Lower leg skin (tissue), 3 donors: ENCODE data around the gene FAM13A.

Source experiments
- CTCF ChIP-seq, 3 donors: fragments of 450-650 bp; IDR thresholded peaks; one replicate each; pipeline ENCODE4 v1.5.1; 2016; ENCODE audit warnings: antibody characterized with exemption in 3 of 3, mild to moderate bottlenecking in 3 of 3, moderate library complexity in 2 of 3
- POLR2A ChIP-seq, 2 donors: fragments of 450-650 bp; IDR thresholded peaks; one replicate each; pipeline ENCODE4 v1.6.1; 2016 to 2017; ENCODE audit warnings: antibody characterized with exemption in 2 of 2, mild to moderate bottlenecking in 1 of 2, moderate library complexity in 1 of 2

DNA sequence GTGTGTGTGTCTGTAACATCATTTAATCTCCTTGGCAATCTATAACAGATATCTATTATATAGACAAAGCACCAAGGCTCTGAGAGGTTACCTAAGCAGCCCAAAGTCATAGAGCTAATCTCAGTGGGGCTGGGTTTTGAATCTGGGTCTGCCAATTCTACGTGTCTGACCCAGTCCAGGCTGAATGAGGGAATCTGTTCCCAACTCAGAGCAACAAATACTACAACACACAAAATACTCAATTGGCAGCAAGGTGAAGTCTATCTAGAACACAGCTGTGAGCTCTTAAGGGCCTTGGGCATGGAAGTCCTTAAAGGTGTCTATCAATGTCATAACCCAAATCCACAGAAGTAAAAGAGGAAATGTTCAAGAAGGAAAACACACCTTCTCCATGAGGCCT is 311.8 kb downstream of the FAM13A start:
- no peak for TF ChIP-seq CTCF (IDR thresholded peaks at IDR 0.05)
- no peak for TF ChIP-seq POLR2A (IDR thresholded peaks at IDR 0.05)
